ENCODE data around the gene TBC1D1. TPM values are rescaled to one million over a fixed set of nuclear protein-coding genes. Genes with fewer than 3 reads are reported as not detected.

Gene TBC1D1
- total RNA-seq, 1 donor from 2014 or later, result 133 TPM

DNA sequence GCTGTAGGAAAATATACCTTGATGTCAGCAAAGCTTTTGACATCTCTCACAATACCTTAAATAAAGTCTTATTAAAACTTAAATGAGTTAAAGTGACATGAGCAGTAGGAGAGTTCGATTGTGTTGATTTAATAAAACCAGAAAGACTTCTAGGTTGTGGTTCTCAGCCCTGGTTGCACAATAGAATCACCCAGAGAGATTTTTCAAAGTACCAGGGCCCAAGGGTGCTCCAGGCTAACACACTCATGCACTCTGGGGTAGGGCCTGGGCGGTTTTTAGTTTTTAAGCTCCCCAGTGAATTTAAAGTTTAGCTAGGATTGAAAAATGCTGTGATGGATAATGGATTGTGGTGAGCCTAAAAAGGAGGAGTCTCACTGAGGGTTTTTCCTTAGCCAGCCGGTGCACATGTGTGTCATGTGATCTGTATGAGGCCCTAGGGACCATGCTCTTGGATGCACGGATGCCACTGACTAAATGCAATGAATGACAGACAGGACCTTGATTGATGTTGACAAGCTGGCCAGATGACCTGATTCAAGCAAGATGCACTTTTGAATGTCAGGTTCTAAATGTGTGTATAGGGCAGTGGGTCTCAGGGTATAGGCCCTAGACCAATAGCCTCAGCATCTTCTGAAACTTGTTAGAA is 254.3 kb downstream of the TBC1D1 start:
- no peak overlapping the region for H3K4me3 ChIP-seq (ENCODE audit: low read depth, low read length)
- TF ChIP-seq, protein P1, sequence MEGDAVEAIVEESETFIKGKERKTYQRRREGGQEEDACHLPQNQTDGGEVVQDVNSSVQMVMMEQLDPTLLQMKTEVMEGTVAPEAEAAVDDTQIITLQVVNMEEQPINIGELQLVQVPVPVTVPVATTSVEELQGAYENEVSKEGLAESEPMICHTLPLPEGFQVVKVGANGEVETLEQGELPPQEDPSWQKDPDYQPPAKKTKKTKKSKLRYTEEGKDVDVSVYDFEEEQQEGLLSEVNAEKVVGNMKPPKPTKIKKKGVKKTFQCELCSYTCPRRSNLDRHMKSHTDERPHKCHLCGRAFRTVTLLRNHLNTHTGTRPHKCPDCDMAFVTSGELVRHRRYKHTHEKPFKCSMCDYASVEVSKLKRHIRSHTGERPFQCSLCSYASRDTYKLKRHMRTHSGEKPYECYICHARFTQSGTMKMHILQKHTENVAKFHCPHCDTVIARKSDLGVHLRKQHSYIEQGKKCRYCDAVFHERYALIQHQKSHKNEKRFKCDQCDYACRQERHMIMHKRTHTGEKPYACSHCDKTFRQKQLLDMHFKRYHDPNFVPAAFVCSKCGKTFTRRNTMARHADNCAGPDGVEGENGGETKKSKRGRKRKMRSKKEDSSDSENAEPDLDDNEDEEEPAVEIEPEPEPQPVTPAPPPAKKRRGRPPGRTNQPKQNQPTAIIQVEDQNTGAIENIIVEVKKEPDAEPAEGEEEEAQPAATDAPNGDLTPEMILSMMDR (IDR thresholded peaks at IDR 0.05; ENCODE audit: insufficient read depth, low read length, poor library complexity, severe bottlenecking), result no peak
- DNase-seq (ENCODE audit: low read depth), result no peak
- H3K36me3 ChIP-seq (ENCODE audit: control insufficient read depth, insufficient read depth, low read length), result no peaks in the 10 kb centered on the region
- H3K27me3 ChIP-seq (ENCODE audit: control insufficient read depth, insufficient read depth, low read length), result no peaks in the 10 kb centered on the region

DNA sequence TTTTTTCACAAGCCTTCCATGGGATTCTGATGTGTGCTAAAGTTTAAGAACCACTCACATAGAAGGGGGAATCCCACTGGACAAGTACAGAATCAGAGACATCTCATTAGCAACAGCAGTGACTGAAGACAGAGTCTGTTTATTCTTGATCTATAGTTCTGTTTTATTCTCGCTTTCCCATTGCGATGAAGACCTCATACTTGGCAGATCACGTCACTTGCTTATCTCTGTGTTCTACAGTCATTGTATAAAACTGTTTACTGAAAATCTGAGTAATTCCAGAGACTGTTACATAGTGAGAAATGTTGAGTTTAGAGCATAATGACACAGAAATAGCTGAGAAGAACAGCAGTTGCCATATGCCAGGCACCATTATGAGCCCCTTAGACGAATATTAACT is 254.9 kb downstream of the TBC1D1 start:
- Histone ChIP-seq H3K27me3 (ENCODE audit: control insufficient read depth, insufficient read depth, low read length) (no peaks in the 10 kb centered on the region), H3K36me3 (ENCODE audit: control insufficient read depth, insufficient read depth, low read length) (no peaks in the 10 kb centered on the region), H3K4me3 (ENCODE audit: low read depth, low read length) (no peak overlapping the region)
- TF ChIP-seq, protein P1 (IDR thresholded peaks at IDR 0.05; ENCODE audit: insufficient read depth, low read length, poor library complexity, severe bottlenecking), result no peak
- no peak for DNase-seq (ENCODE audit: low read depth)

DNA sequence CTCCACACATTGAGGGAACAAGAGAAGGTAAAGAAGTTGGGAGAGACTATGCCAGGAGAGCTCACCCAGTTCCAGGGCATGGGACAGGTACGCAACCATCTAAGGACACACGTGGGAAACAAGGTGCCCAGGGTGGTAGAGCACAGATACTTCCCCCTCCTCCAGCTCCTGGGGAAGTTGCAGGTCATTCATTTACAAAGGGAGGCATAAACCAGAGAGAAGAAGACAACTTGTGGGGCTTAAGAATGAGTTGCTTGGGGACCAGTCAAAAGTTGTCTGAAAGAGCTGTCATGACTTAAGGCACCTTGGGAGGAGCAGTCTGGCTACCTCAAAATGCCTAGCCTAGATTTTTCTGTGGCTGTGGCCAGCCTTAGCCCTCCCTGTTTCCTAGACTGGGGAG is 255.5 kb downstream of the TBC1D1 start:
- DNase-seq (ENCODE audit: low read depth), result no peak
- no peaks in the 10 kb centered on the region for H3K36me3 ChIP-seq (ENCODE audit: control insufficient read depth, insufficient read depth, low read length)
- no peak overlapping the region for H3K4me3 ChIP-seq (ENCODE audit: low read depth, low read length)
- no peaks in the 10 kb centered on the region for H3K27me3 ChIP-seq (ENCODE audit: control insufficient read depth, insufficient read depth, low read length)
- TF ChIP-seq, protein P1 (IDR thresholded peaks at IDR 0.05; ENCODE audit: insufficient read depth, low read length, poor library complexity, severe bottlenecking), result no peak

DNA sequence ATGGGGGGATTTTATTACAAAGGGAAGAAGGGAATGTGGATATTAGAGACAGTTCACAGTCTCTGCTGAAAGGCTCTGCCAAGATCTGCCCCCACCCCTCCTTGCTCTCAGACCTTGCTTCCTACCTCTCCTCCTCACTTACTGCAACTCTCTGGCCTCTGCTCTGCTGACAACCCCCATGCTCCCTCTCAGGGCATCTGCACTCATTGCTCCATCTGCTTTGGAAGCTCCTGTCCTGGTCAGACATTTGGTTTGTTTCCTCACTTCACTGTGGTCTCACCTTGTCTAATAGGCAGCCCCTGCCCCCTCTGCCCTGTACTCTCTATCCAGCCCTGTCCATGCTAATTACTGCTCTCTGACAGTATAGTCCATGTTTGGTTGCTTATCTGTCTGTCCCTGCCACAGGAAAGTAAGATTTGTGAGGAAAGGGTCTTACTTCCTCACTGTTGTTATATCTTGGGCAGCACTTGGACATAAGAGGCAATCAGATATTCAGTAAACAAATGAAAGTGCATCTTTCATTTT is 258.6 kb downstream of the TBC1D1 start:
- DNase-seq (ENCODE audit: low read depth), result no peak
- TF ChIP-seq, protein P1 (IDR thresholded peaks at IDR 0.05; ENCODE audit: insufficient read depth, low read length, poor library complexity, severe bottlenecking), result no peak
- no peaks in the 10 kb centered on the region for H3K27me3 ChIP-seq (ENCODE audit: control insufficient read depth, insufficient read depth, low read length)
- H3K36me3 ChIP-seq (ENCODE audit: control insufficient read depth, insufficient read depth, low read length), result no peaks in the 10 kb centered on the region
- no peak overlapping the region for H3K4me3 ChIP-seq (ENCODE audit: low read depth, low read length)

DNA sequence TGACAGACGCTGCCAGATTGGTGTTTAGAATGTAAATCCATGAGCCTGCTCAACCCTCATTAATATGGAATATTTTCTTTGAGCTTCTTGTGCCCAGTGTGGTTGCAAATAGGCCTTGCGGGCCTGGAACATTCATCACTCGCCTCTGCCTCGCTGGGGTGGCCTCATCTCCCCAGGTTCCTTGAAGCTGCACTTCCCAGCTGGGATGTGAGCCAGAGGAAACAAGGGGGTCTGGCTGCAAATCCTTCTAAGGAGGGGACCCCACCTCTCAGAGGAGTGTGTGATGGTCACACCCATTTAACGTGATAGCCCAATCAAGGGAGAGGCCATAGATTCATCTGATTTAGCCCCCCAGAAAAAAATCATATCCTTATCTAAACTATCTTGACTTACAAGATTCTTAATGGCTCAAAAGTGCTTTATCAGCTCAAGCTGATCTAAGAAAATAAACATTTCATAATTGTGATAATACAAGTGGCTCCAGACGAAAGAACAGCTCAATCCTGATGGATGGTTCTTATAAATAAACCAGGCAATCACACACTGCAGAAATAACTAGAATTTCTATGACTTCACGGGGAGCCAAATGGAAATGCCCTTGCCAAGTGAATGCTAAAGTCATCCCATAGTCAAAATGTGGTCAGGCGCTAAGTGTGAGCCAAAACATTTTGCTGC is 259.2 kb downstream of the TBC1D1 start:
- DNase-seq (ENCODE audit: low read depth), result no peak
- Histone ChIP-seq H3K27me3 (ENCODE audit: control insufficient read depth, insufficient read depth, low read length) (no peaks in the 10 kb centered on the region), H3K4me3 (ENCODE audit: low read depth, low read length) (no peak overlapping the region), H3K36me3 (ENCODE audit: control insufficient read depth, insufficient read depth, low read length) (no peaks in the 10 kb centered on the region)
- TF ChIP-seq, protein P1 (IDR thresholded peaks at IDR 0.05; ENCODE audit: insufficient read depth, low read length, poor library complexity, severe bottlenecking), result no peak
